K562 (cell line): ENCODE measurements around the gene PDE6H.

Experiments used
- FOSL1 ChIP-seq: fragments of 200-800 bp; sonication (Bioruptor generic); conservative IDR thresholded peaks from 2 replicates; pipeline ENCODE4 v1.6.1; 2016; ENCODE audit warnings: missing genetic modification characterization, missing compliant biosample characterization
- ZNF184 ChIP-seq: sonication (generic); formaldehyde crosslinking; IDR thresholded peaks from 2 replicates; pipeline ENCODE4 v1.5.0; 2020; ENCODE audit warnings: missing genetic modification reagents
- TF ChIP-seq, protein P1 (sequence below), 3 experiments: IDR thresholded peaks in 2 of 3; conservative IDR thresholded peaks in 1 of 3; 2 replicates each; pipeline ENCODE4 v1.5.1; 2011 to 2012; ENCODE audit warnings: low read length in 3 of 3, mild to moderate bottlenecking in 3 of 3, control low read depth in 2 of 3, improper control_type of control experiment in 1 of 3, inconsistent platforms in 1 of 3, low read depth in 1 of 3, mixed read lengths in 1 of 3, moderate library complexity in 1 of 3; ENCODE audit not compliant: insufficient read depth in 2 of 3

DNA sequence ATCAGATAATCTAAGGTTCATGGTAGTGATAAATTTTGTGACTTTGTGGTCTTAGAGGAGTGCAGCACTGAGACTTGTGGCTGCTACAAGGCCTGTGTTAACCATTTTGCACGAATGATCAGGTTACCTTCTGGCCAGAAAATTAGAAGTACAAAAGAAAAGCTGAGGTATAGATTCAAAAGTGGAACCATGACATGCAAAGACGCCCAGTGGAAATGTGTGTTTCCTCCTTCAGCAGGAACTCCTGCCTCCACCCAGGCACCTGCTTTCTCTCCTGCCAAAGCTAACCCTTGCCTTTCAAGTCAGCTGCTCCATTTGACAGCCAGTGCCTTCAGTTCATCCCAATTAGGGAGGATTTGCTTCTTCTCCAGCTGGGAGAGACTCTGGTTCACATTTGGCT is 10.1 kb downstream of the PDE6H start:
- TF ChIP-seq ZNF184 (CRISPR knock-in tag) (no peak), FOSL1 (tag) (no peak)
- TF ChIP-seq, protein P1, sequence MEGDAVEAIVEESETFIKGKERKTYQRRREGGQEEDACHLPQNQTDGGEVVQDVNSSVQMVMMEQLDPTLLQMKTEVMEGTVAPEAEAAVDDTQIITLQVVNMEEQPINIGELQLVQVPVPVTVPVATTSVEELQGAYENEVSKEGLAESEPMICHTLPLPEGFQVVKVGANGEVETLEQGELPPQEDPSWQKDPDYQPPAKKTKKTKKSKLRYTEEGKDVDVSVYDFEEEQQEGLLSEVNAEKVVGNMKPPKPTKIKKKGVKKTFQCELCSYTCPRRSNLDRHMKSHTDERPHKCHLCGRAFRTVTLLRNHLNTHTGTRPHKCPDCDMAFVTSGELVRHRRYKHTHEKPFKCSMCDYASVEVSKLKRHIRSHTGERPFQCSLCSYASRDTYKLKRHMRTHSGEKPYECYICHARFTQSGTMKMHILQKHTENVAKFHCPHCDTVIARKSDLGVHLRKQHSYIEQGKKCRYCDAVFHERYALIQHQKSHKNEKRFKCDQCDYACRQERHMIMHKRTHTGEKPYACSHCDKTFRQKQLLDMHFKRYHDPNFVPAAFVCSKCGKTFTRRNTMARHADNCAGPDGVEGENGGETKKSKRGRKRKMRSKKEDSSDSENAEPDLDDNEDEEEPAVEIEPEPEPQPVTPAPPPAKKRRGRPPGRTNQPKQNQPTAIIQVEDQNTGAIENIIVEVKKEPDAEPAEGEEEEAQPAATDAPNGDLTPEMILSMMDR (IDR thresholded peaks at IDR 0.05 in 2 of 3, conservative IDR thresholded peaks at IDR 0.05 in 1 of 3; ENCODE audit: insufficient read depth in 2 of 3, low read depth in 1 of 3, low read length in 3 of 3) = no peak
